ENCODE results near the gene PPP2R2D. TPM values are rescaled to one million over a fixed set of nuclear protein-coding genes. Genes with fewer than 3 reads are reported as not detected.
"Not testable (repeated sequence)": the region's sequence is repeated elsewhere in the genome, so short reads cannot be mapped to it uniquely, and the experiment has no call there.

PPP2R2D gene
- polyA plus RNA-seq, 4 donors: 38.5 to 53.4 (median 41.8) TPM

GRCh38 chr10:131905603-131906268 is 4.9 kb downstream of the PPP2R2D start:
- DNase-seq (ENCODE audit: low read depth in 4 of 4, low spot score in 2 of 4): no peak

GRCh38 chr10:131906269-131906639 is 5.4 kb downstream of the PPP2R2D start:
- DNase-seq (ENCODE audit: low read depth in 4 of 4, low spot score in 2 of 4): no peak

- DNase-seq (ENCODE audit: low read depth in 4 of 4, low spot score in 2 of 4): no peak
These were observed 6.9 kb downstream of the PPP2R2D start for GRCh38 chr10:131907679-131908078.

- DNase-seq (ENCODE audit: low read depth in 4 of 4, low spot score in 2 of 4): no peak
These were observed 7.3 kb downstream of the PPP2R2D start for GRCh38 chr10:131908151-131908550.

GRCh38 chr10:131909014-131909808 is 8.4 kb downstream of the PPP2R2D start:
- DNase-seq (ENCODE audit: low read depth in 4 of 4, low spot score in 2 of 4): no peak

- no peak for DNase-seq (ENCODE audit: low read depth in 4 of 4, low spot score in 2 of 4)
These were observed 9.1 kb downstream of the PPP2R2D start for GRCh38 chr10:131909929-131910328.

GRCh38 chr10:131910663-131911314 is 10.0 kb downstream of the PPP2R2D start:
- no peak for DNase-seq (ENCODE audit: low read depth in 4 of 4, low spot score in 2 of 4)

GRCh38 chr10:131911451-131911850 is 10.6 kb downstream of the PPP2R2D start:
- no peak for DNase-seq (ENCODE audit: low read depth in 4 of 4, low spot score in 2 of 4)

- DNase-seq (ENCODE audit: low read depth in 4 of 4, low spot score in 2 of 4): no peak
These were observed 11.8 kb downstream of the PPP2R2D start for GRCh38 chr10:131912620-131913019.

GRCh38 chr10:131915484-131915883 is 14.7 kb downstream of the PPP2R2D start:
- no peak for DNase-seq (ENCODE audit: low read depth in 4 of 4, low spot score in 2 of 4)

- DNase-seq (ENCODE audit: low read depth in 4 of 4, low spot score in 2 of 4): no peak
These were observed 15.4 kb downstream of the PPP2R2D start for GRCh38 chr10:131915990-131916766.

- DNase-seq (ENCODE audit: low read depth in 4 of 4, low spot score in 2 of 4): not testable (repeated sequence)
These were observed 16.0 kb downstream of the PPP2R2D start for GRCh38 chr10:131916767-131917160.

- not testable (repeated sequence) for DNase-seq (ENCODE audit: low read depth in 4 of 4, low spot score in 2 of 4)
These were observed 16.7 kb downstream of the PPP2R2D start for GRCh38 chr10:131917496-131917895.

- DNase-seq (ENCODE audit: low read depth in 4 of 4, low spot score in 2 of 4): not testable (repeated sequence)
These were observed 18.7 kb downstream of the PPP2R2D start for GRCh38 chr10:131919461-131919860.

- DNase-seq (ENCODE audit: low read depth in 4 of 4, low spot score in 2 of 4): no peak
These were observed 19.3 kb downstream of the PPP2R2D start for GRCh38 chr10:131920151-131920550.

GRCh38 chr10:131920693-131921092 is 19.9 kb downstream of the PPP2R2D start:
- DNase-seq (ENCODE audit: low read depth in 4 of 4, low spot score in 2 of 4): no peak

GRCh38 chr10:131921184-131921583 is 20.4 kb downstream of the PPP2R2D start:
- DNase-seq (ENCODE audit: low read depth in 4 of 4, low spot score in 2 of 4): no peak

- DNase-seq (ENCODE audit: low read depth in 4 of 4, low spot score in 2 of 4): no peak
These were observed 22.4 kb downstream of the PPP2R2D start for GRCh38 chr10:131923038-131923756.

GRCh38 chr10:131925011-131925649 is 24.3 kb downstream of the PPP2R2D start:
- DNase-seq (ENCODE audit: low read depth in 4 of 4, low spot score in 2 of 4): no peak

- no peak for DNase-seq (ENCODE audit: low read depth in 4 of 4, low spot score in 2 of 4)
These were observed 24.9 kb downstream of the PPP2R2D start for GRCh38 chr10:131925716-131926115.
